ENCODE data around the gene NSUN2. TPM values are rescaled to one million over a fixed set of nuclear protein-coding genes. Genes with fewer than 3 reads are reported as not detected.

Gene NSUN2
- total RNA-seq, 1 donor from 2014 or later = 70.2 TPM

GRCh38 chr5:6598351-6598900 is 34.4 kb downstream of the NSUN2 start:
- Mint-ChIP-seq H3K27ac (ENCODE audit: unreplicated experiment) (no peak overlapping the region), H3K36me3 (ENCODE audit: low read depth, unreplicated experiment) (peaks cover 51% of the 10 kb centered on the region), H3K9me3 (ENCODE audit: unreplicated experiment) (no peaks in the 10 kb centered on the region), H3K4me1 (ENCODE audit: unreplicated experiment) (no peaks in the 10 kb centered on the region), H3K4me3 (ENCODE audit: unreplicated experiment) (no peak overlapping the region), H3K27me3 (ENCODE audit: unreplicated experiment) (no peaks in the 10 kb centered on the region)
- no peak for DNase-seq (ENCODE audit: low spot score)
- TF ChIP-seq CTCF (IDR thresholded peaks at IDR 0.05; ENCODE audit: unreplicated experiment) = no peak

- no peak for TF ChIP-seq CTCF (IDR thresholded peaks at IDR 0.05; ENCODE audit: unreplicated experiment)
- Mint-ChIP-seq H3K4me1 (ENCODE audit: unreplicated experiment) (no peaks in the 10 kb centered on the region), H3K4me3 (ENCODE audit: unreplicated experiment) (no peak overlapping the region), H3K9me3 (ENCODE audit: unreplicated experiment) (no peaks in the 10 kb centered on the region), H3K27me3 (ENCODE audit: unreplicated experiment) (no peaks in the 10 kb centered on the region), H3K36me3 (ENCODE audit: low read depth, unreplicated experiment) (peaks cover 51% of the 10 kb centered on the region), H3K27ac (ENCODE audit: unreplicated experiment) (no peak overlapping the region)
- DNase-seq (ENCODE audit: low spot score) = no peak
Measured at GRCh38 chr5:6597557-6597956, 35.3 kb downstream of the NSUN2 start.

GRCh38 chr5:6596388-6596787 is 36.5 kb downstream of the NSUN2 start:
- no peak for TF ChIP-seq CTCF (IDR thresholded peaks at IDR 0.05; ENCODE audit: unreplicated experiment)
- no peak overlapping the region for H3K4me3 Mint-ChIP-seq (ENCODE audit: unreplicated experiment)
- no peaks in the 10 kb centered on the region for H3K4me1 Mint-ChIP-seq (ENCODE audit: unreplicated experiment)
- no peaks in the 10 kb centered on the region for H3K9me3 Mint-ChIP-seq (ENCODE audit: unreplicated experiment)
- peaks cover 42% of the 10 kb centered on the region for H3K36me3 Mint-ChIP-seq (ENCODE audit: low read depth, unreplicated experiment)
- no peak for DNase-seq (ENCODE audit: low spot score)
- H3K27me3 Mint-ChIP-seq (ENCODE audit: unreplicated experiment) = no peaks in the 10 kb centered on the region
- no peak overlapping the region for H3K27ac Mint-ChIP-seq (ENCODE audit: unreplicated experiment)

GRCh38 chr5:6595405-6595804 is 37.4 kb downstream of the NSUN2 start:
- H3K27ac Mint-ChIP-seq (ENCODE audit: unreplicated experiment) = no peak overlapping the region
- no peaks in the 10 kb centered on the region for H3K9me3 Mint-ChIP-seq (ENCODE audit: unreplicated experiment)
- DNase-seq (ENCODE audit: low spot score) = no peak
- no peaks in the 10 kb centered on the region for H3K4me1 Mint-ChIP-seq (ENCODE audit: unreplicated experiment)
- H3K4me3 Mint-ChIP-seq (ENCODE audit: unreplicated experiment) = no peak overlapping the region
- TF ChIP-seq CTCF (IDR thresholded peaks at IDR 0.05; ENCODE audit: unreplicated experiment) = no peak
- no peaks in the 10 kb centered on the region for H3K27me3 Mint-ChIP-seq (ENCODE audit: unreplicated experiment)
- H3K36me3 Mint-ChIP-seq (ENCODE audit: low read depth, unreplicated experiment) = peaks cover 32% of the 10 kb centered on the region

GRCh38 chr5:6594066-6594465 is 38.8 kb downstream of the NSUN2 start:
- no peak for DNase-seq (ENCODE audit: low spot score)
- no peak overlapping the region for H3K27ac Mint-ChIP-seq (ENCODE audit: unreplicated experiment)
- H3K27me3 Mint-ChIP-seq (ENCODE audit: unreplicated experiment) = no peaks in the 10 kb centered on the region
- no peak for TF ChIP-seq CTCF (IDR thresholded peaks at IDR 0.05; ENCODE audit: unreplicated experiment)
- H3K4me3 Mint-ChIP-seq (ENCODE audit: unreplicated experiment) = no peak overlapping the region
- peaks cover 23% of the 10 kb centered on the region for H3K36me3 Mint-ChIP-seq (ENCODE audit: low read depth, unreplicated experiment)
- H3K9me3 Mint-ChIP-seq (ENCODE audit: unreplicated experiment) = no peaks in the 10 kb centered on the region
- H3K4me1 Mint-ChIP-seq (ENCODE audit: unreplicated experiment) = no peaks in the 10 kb centered on the region

Data from endothelial cell (in vitro differentiated cells).